ENCODE data around the gene SLC6A17. TPM values are rescaled to one million over a fixed set of nuclear protein-coding genes. Genes with fewer than 3 reads are reported as not detected.

SLC6A17 gene
- total and polyA plus RNA-seq, 2 experiments from 2014 or later = 0.45 to 0.76 TPM

GRCh38 chr1:110223581-110223980 lies 73.3 kb downstream of the SLC6A17 start:
- 96 to 98% methylated on average over 17 of the region's 17 CpGs for WGBS, 2 experiments (ENCODE audit: low coverage in 1 of 2, low lambda C conversion rate in 2 of 2, missing lambda C conversion rate in 2 of 2)
- TF ChIP-seq EZH2 (IDR thresholded peaks at IDR 0.05; ENCODE audit: insufficient read depth, poor library complexity, severe bottlenecking) (no peak), EZH2phosphoT487 (IDR thresholded peaks at IDR 0.05; ENCODE audit: insufficient read depth, low read depth) (no peak)
- Histone ChIP-seq H3K36me3 (ENCODE audit: low read depth) (no peaks in the 10 kb centered on the region), H3K79me2 (ENCODE audit: insufficient read depth) (peaks cover 56% of the 10 kb centered on the region), H3K27ac (no peak overlapping the region), H3F3A (ENCODE audit: insufficient read depth) (no peaks in the 10 kb centered on the region), H3K27me3 (replicated peaks; ENCODE audit: insufficient read depth) (no peaks in the 10 kb centered on the region), H3K4me1 (ENCODE audit: insufficient read depth) (no peaks in the 10 kb centered on the region), H4K20me1 (ENCODE audit: insufficient read depth) (no peaks in the 10 kb centered on the region), H2AFZ (no peak overlapping the region), H3K4me3 (no peak overlapping the region), H3K9me2 (ENCODE audit: insufficient read depth) (no peaks in the 10 kb centered on the region), H3K4me2 (ENCODE audit: unreplicated experiment) (no peak overlapping the region), H3K9me3 (ENCODE audit: low read depth) (no peaks in the 10 kb centered on the region), H3K9ac (no peak overlapping the region)
- no peak for DNase-seq
- in situ Hi-C loops (cut with MboI) = no loop called here

- Histone ChIP-seq H3F3A (ENCODE audit: insufficient read depth) (no peaks in the 10 kb centered on the region), H3K27me3 (replicated peaks; ENCODE audit: insufficient read depth) (no peaks in the 10 kb centered on the region), H3K4me3 (no peak overlapping the region), H3K79me2 (ENCODE audit: insufficient read depth) (peaks cover 47% of the 10 kb centered on the region), H3K9me3 (ENCODE audit: low read depth) (no peaks in the 10 kb centered on the region), H3K4me2 (ENCODE audit: unreplicated experiment) (no peak overlapping the region), H3K36me3 (ENCODE audit: low read depth) (no peaks in the 10 kb centered on the region), H4K20me1 (ENCODE audit: insufficient read depth) (no peaks in the 10 kb centered on the region), H3K9ac (no peak overlapping the region), H3K9me2 (ENCODE audit: insufficient read depth) (no peaks in the 10 kb centered on the region), H2AFZ (no peak overlapping the region), H3K4me1 (ENCODE audit: insufficient read depth) (no peaks in the 10 kb centered on the region), H3K27ac (no peak overlapping the region)
- no peak for DNase-seq
- in situ Hi-C loops (cut with MboI) = no loop called here
- TF ChIP-seq EZH2phosphoT487 (IDR thresholded peaks at IDR 0.05; ENCODE audit: insufficient read depth, low read depth) = no peak
- TF ChIP-seq EZH2 (IDR thresholded peaks at IDR 0.05; ENCODE audit: insufficient read depth, poor library complexity, severe bottlenecking) = no peak
- WGBS, 2 experiments (ENCODE audit: low coverage in 1 of 2, low lambda C conversion rate in 2 of 2, missing lambda C conversion rate in 2 of 2) = 77 to 78% methylated on average over 8 of the region's 8 CpGs
Observed at GRCh38 chr1:110224240-110224995, 74.1 kb downstream of the SLC6A17 start.

GRCh38 chr1:110225212-110225611 lies 74.9 kb downstream of the SLC6A17 start:
- Histone ChIP-seq H4K20me1 (ENCODE audit: insufficient read depth) (no peaks in the 10 kb centered on the region), H3K4me2 (ENCODE audit: unreplicated experiment) (no peak overlapping the region), H3K4me3 (no peak overlapping the region), H3K27me3 (replicated peaks; ENCODE audit: insufficient read depth) (no peaks in the 10 kb centered on the region), H3K79me2 (ENCODE audit: insufficient read depth) (peaks cover 40% of the 10 kb centered on the region), H3K9me2 (ENCODE audit: insufficient read depth) (no peaks in the 10 kb centered on the region), H3K9ac (no peak overlapping the region), H3F3A (ENCODE audit: insufficient read depth) (no peaks in the 10 kb centered on the region), H3K36me3 (ENCODE audit: low read depth) (no peaks in the 10 kb centered on the region), H3K9me3 (ENCODE audit: low read depth) (no peaks in the 10 kb centered on the region), H2AFZ (no peak overlapping the region), H3K4me1 (ENCODE audit: insufficient read depth) (no peaks in the 10 kb centered on the region), H3K27ac (no peak overlapping the region)
- no peak for DNase-seq
- WGBS, 2 experiments (ENCODE audit: low coverage in 1 of 2, low lambda C conversion rate in 2 of 2, missing lambda C conversion rate in 2 of 2) = 54 to 73% methylated on average over 6 to 7 of the region's 7 CpGs
- in situ Hi-C loops (cut with MboI) = no loop called here
- TF ChIP-seq EZH2phosphoT487 (IDR thresholded peaks at IDR 0.05; ENCODE audit: insufficient read depth, low read depth) (no peak), EZH2 (IDR thresholded peaks at IDR 0.05; ENCODE audit: insufficient read depth, poor library complexity, severe bottlenecking) (no peak)

- in situ Hi-C loops (cut with MboI) = no loop called here
- Histone ChIP-seq H3K9ac (no peak overlapping the region), H3K9me3 (ENCODE audit: low read depth) (no peaks in the 10 kb centered on the region), H3K36me3 (ENCODE audit: low read depth) (no peaks in the 10 kb centered on the region), H3K79me2 (ENCODE audit: insufficient read depth) (peaks cover 35% of the 10 kb centered on the region), H3K4me3 (no peak overlapping the region), H4K20me1 (ENCODE audit: insufficient read depth) (no peaks in the 10 kb centered on the region), H3K9me2 (ENCODE audit: insufficient read depth) (no peaks in the 10 kb centered on the region), H3K27ac (no peak overlapping the region), H3K27me3 (replicated peaks; ENCODE audit: insufficient read depth) (no peaks in the 10 kb centered on the region), H3K4me1 (ENCODE audit: insufficient read depth) (no peaks in the 10 kb centered on the region), H2AFZ (no peak overlapping the region), H3F3A (ENCODE audit: insufficient read depth) (no peaks in the 10 kb centered on the region), H3K4me2 (ENCODE audit: unreplicated experiment) (no peak overlapping the region)
- TF ChIP-seq EZH2 (IDR thresholded peaks at IDR 0.05; ENCODE audit: insufficient read depth, poor library complexity, severe bottlenecking) = no peak
- TF ChIP-seq EZH2phosphoT487 (IDR thresholded peaks at IDR 0.05; ENCODE audit: insufficient read depth, low read depth) = no peak
- 92 to 94% methylated on average over 18 of the region's 18 CpGs for WGBS, 2 experiments (ENCODE audit: low coverage in 1 of 2, low lambda C conversion rate in 2 of 2, missing lambda C conversion rate in 2 of 2)
- DNase-seq = no peak
Observed at GRCh38 chr1:110225756-110226404, 75.6 kb downstream of the SLC6A17 start.
